Skeletal muscle tissue (tissue), 4 donors: ENCODE data around the gene GATC. TPM values are rescaled to one million over a fixed set of nuclear protein-coding genes. Genes with fewer than 3 reads are reported as not detected.

Experiments used
- H3K27ac ChIP-seq: one replicate; pipeline ENCODE4 v1.7.0; 2013; ENCODE audit warnings: mild to moderate bottlenecking, low read depth, low read length, inconsistent platforms
- H3K27me3 ChIP-seq, 3 donors: one replicate each; pipeline ENCODE4 v1.7.0; 2013; ENCODE audit warnings: low read length in 3 of 3; ENCODE audit not compliant: control insufficient read depth in 3 of 3, insufficient read depth in 3 of 3
- H3K36me3 ChIP-seq, 3 donors: one replicate each; pipeline ENCODE4 v1.7.0; 2013; ENCODE audit warnings: low read length in 3 of 3; ENCODE audit not compliant: control insufficient read depth in 3 of 3, insufficient read depth in 3 of 3
- H3K4me1 ChIP-seq, 3 donors: one replicate each; pipeline ENCODE4 v1.7.0; 2013; ENCODE audit warnings: low read length in 3 of 3, mild to moderate bottlenecking in 3 of 3; ENCODE audit not compliant: control insufficient read depth in 3 of 3, insufficient read depth in 3 of 3
- H3K4me3 ChIP-seq, 3 donors: one replicate each; pipeline ENCODE4 v1.7.0; 2013; ENCODE audit warnings: low read length in 3 of 3
- H3K9ac ChIP-seq, 3 donors: one replicate each; pipeline ENCODE4 v1.7.0; 2013; ENCODE audit warnings: low read length in 3 of 3, mild to moderate bottlenecking in 3 of 3, moderate library complexity in 2 of 3, low read depth in 1 of 3
- H3K9me3 ChIP-seq, 3 donors: one replicate each; pipeline ENCODE4 v1.7.0; 2013; ENCODE audit warnings: low read length in 3 of 3; ENCODE audit not compliant: control insufficient read depth in 3 of 3
- total RNA-seq: library from RNA; depleted of rRNA; stranded (reverse); fragments of >200 nt; gene quantifications from one replicate; pipeline ENCODE4 v1.2.3, GENCODE V29; 2014
- donor health status: Osteomylitis.

GATC gene
- total RNA-seq, 1 donor from 2014 or later, result 9.9 TPM

DNA sequence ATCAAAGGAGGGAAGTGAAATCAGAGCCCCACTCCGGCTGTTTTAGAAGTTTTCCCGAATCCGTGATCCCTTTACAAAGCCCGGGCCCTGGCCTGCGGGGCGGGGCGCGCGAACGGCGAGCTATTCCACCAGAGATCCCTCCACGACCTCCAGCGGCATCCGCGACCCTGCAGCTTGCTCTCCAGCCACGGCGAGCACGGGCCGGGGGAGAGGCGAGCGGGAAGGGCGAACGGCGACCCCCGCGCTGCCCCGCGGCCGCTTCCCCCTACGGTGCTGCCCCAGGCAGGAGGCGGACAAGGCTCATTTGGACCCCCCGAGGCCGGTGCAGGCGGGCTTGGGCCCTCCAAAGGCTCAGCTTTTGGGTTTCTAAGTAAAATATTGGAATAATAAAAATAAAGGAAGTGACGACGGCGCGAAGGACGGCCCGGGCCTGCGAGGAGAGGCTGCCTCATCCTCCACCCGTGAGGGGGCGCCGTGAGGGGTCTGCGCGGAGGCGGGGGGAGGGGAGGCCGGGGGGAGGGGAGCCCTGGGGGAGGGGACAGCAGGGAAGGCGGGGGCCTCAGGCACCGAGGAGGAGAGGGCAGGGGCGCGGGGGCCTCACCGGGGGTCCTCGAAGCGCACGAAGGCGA lies 22.7 kb downstream of the GATC start:
- H3K27me3 ChIP-seq, result no peaks in the 10 kb centered on the region

GRCh38 chr12:120469450-120470149 lies 23.4 kb downstream of the GATC start, which contains the start of gene SRSF9:
TSS of gene SRSF9 (minus strand) at chr12:120469748. CDS start at chr12:120469609, 139 bp downstream.
- no peaks in the 10 kb centered on the region for H3K27me3 ChIP-seq

More for the DNA sequence above, 22.7 kb downstream of the GATC start:
- H3K4me1 ChIP-seq, result peaks cover 17 to 23% (median 19%) of the 10 kb centered on the region in 3 donors
- peak overlapping the region; percentile 80 for H3K27ac ChIP-seq
- H3K4me3 ChIP-seq, result peak overlapping the region; percentile 74 to 96 (median 91)
- peak overlapping the region; percentile 86 to 93 (median 91) for H3K9ac ChIP-seq
- peaks cover 2 to 26% (median 23%) of the 10 kb centered on the region in 3 donors for H3K36me3 ChIP-seq
- H3K9me3 ChIP-seq, result no peaks in the 10 kb centered on the region

DNA sequence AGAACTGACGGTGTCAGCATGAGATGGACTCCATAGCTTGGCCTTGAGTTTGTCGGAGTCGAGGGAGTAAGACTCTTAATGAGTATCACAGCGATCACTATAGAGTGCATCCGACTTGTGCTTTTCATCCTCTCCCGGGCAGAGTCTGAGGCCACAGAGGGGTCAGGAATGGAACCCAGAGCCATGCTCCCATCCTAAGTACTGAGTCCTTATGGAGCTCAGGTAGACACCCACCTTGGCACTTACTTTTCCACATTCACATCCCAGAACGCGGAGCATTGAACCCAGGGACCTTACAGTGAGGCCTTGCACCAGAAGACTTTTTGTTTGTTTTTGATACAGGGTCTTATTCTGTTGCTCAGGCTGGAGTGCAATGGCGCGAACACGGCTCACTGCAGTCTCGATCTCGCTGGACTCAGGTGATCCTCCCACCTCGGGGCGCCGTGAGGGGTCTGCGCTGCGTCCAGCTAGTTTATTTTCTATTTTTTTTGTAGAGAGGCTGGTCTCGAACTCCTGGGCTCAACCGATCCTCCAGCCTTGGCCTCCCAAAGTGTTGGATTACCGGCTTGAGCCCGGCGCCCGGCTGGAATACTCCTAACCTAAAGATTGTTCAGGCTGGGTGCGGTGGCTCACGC lies 24.0 kb downstream of the GATC start:
- Histone ChIP-seq H3K9me3 (no peaks in the 10 kb centered on the region), H3K27ac (peak overlapping the region; percentile 80)

More at GRCh38 chr12:120469450-120470149, 23.4 kb downstream of the GATC start, which contains the start of gene SRSF9:
- peak within 1 kb of the TSS; percentile 90 to 93 (median 91) for H3K9ac ChIP-seq
- peaks cover 17 to 23% (median 19%) of the 10 kb centered on the region in 3 donors for H3K4me1 ChIP-seq
- H3K4me3 ChIP-seq, result peak within 1 kb of the TSS; percentile 91 to 96 (median 95)
- no peaks in the 10 kb centered on the region for H3K9me3 ChIP-seq
- H3K36me3 ChIP-seq, result peaks cover 0 to 21% (median 17%) of the 10 kb centered on the region in 3 donors
- peak within 1 kb of the TSS; percentile 80 for H3K27ac ChIP-seq

GRCh38 chr12:120472521-120472920 lies 26.3 kb downstream of the GATC start:
- no peaks in the 10 kb centered on the region for H3K36me3 ChIP-seq
- no peaks in the 10 kb centered on the region for H3K27me3 ChIP-seq
- no peak overlapping the region for H3K9ac ChIP-seq
- no peak overlapping the region for H3K27ac ChIP-seq
- no peaks in the 10 kb centered on the region for H3K9me3 ChIP-seq
- H3K4me1 ChIP-seq, result peaks cover 13 to 18% (median 15%) of the 10 kb centered on the region in 3 donors
- H3K4me3 ChIP-seq, result no peak overlapping the region

More for the DNA sequence above, 24.0 kb downstream of the GATC start:
- H3K9ac ChIP-seq, result peak overlapping the region; percentile 90 to 93 (median 91)
- H3K4me1 ChIP-seq, result peaks cover 17 to 23% (median 19%) of the 10 kb centered on the region in 3 donors
- peaks cover 0 to 14% (median 11%) of the 10 kb centered on the region in 3 donors for H3K36me3 ChIP-seq
- H3K27me3 ChIP-seq, result no peaks in the 10 kb centered on the region
- peak overlapping the region; percentile 91 to 96 (median 95) for H3K4me3 ChIP-seq

DNA sequence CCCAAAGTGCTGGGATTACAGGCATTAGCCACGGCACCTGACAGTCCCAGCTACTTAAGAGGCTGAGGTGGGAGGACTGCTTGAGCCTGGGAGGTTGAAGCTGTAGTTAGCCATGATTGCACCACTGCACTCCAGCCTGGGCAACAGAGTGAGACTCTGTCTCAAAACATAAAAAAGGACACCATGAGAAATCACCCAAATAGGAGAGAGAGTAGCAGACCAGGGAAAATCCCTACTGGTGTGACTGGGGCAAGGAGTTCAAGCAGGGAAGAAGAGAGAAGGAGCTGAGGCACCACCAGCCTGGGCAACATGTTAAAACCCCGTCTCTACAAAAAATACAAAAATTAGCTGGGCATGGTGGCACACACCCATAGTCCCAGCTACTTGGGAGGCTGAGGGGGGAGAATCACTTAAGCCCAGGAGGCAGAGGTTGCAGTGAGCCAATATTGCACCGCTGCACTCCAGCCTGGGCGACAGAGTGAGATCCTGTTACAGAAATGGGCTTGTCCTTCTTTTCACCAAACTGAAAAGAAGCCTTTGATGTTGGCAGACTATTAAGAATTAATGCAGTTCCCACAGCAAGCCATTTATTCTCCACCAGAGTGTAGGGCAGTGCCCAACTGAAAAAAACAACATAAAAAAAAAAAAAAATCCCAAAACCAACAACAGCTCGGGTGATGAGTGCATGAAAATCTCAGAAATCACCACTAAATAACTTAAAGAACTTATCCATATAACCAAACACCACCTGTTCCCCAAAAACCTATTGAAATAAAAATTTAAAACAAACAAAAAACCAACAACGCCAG lies 27.8 kb downstream of the GATC start:
- Histone ChIP-seq H3K9ac (no peak overlapping the region), H3K27ac (no peak overlapping the region), H3K9me3 (no peaks in the 10 kb centered on the region), H3K4me1 (peaks cover 5 to 6% (median 6%) of the 10 kb centered on the region in 3 donors), H3K27me3 (no peaks in the 10 kb centered on the region), H3K4me3 (no peak overlapping the region), H3K36me3 (no peaks in the 10 kb centered on the region)

DNA sequence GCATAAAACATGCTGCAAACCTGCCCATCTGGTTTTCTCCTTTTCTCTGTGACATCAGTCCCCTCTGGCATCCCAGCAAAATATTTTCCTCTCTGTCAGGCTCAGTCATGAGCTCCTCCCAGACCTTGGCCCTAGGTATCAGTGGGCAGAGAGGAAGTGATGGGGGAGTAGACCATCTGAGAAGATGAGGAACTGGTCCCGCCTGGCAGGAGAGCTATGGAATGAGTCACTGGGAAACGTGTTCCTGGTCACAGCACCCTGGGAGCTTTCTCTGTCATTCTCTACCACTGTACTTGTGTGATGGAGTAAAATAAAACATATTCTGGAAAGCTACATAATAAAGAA lies 28.3 kb downstream of the GATC start:
- no peaks in the 10 kb centered on the region for H3K9me3 ChIP-seq
- H3K27me3 ChIP-seq, result no peaks in the 10 kb centered on the region
- H3K4me3 ChIP-seq, result no peak overlapping the region
- peaks cover 5 to 6% (median 6%) of the 10 kb centered on the region in 3 donors for H3K4me1 ChIP-seq
- no peak overlapping the region for H3K9ac ChIP-seq
- H3K36me3 ChIP-seq, result no peaks in the 10 kb centered on the region
- no peak overlapping the region for H3K27ac ChIP-seq

- Histone ChIP-seq H3K36me3 (no peaks in the 10 kb centered on the region), H3K4me3 (no peak overlapping the region), H3K4me1 (no peaks in the 10 kb centered on the region), H3K9me3 (no peaks in the 10 kb centered on the region), H3K9ac (no peak overlapping the region), H3K27ac (no peak overlapping the region), H3K27me3 (no peaks in the 10 kb centered on the region)
Observed at GRCh38 chr12:120475643-120476042, 29.4 kb downstream of the GATC start.

GRCh38 chr12:120479458-120479857 lies 33.2 kb downstream of the GATC start:
- Histone ChIP-seq H3K36me3 (peaks cover 0 to 4% (median 0%) of the 10 kb centered on the region in 3 donors), H3K9ac (no peak overlapping the region), H3K9me3 (no peaks in the 10 kb centered on the region), H3K4me1 (no peaks in the 10 kb centered on the region), H3K4me3 (no peak overlapping the region), H3K27ac (no peak overlapping the region), H3K27me3 (no peaks in the 10 kb centered on the region)

DNA sequence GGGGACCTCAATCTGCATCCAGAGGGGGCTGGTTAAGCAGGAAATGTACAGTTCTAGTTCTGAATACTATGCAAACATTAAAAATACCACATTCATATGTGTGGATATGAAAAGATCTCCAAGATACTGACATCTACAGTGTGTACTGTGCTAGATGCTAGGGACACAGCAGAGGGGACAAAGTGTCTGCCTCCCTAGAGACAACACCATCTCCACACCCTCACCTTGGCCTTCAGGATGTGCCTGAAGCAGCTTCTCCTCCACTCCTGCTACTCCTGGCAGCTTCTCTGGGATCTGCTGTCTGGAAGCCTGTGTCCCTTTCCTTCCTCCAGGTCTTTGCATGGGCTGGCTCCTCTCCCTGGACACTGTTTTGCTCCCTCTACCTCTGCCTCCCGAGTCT lies 34.0 kb downstream of the GATC start:
- Histone ChIP-seq H3K27me3 (no peaks in the 10 kb centered on the region), H3K27ac (no peak overlapping the region), H3K9me3 (no peaks in the 10 kb centered on the region), H3K9ac (no peak overlapping the region), H3K4me1 (no peaks in the 10 kb centered on the region), H3K4me3 (no peak overlapping the region), H3K36me3 (peaks cover 0 to 4% (median 0%) of the 10 kb centered on the region in 3 donors)
